T-helper 2 cell treated with Interferon-gamma antibody and Interleukin-4, amounts not matched to agents 5 μg/mL and 100 μg/mL, for 36 hours (primary cell): ENCODE results near the gene FAM90A1.
"Not testable (repeated sequence)": the region's sequence is repeated elsewhere in the genome, so short reads cannot be mapped to it uniquely, and the experiment has no call there.

Experiments
- DNase-seq: peaks from one replicate; pipeline ENCODE4 v3.0.0; 2021; ENCODE audit warnings: low spot score
- H3K27ac Mint-ChIP-seq: one replicate; pipeline ENCODE4 v1.8.0; 2021; ENCODE audit warnings: mild to moderate bottlenecking, mixed read lengths
- H3K27me3 Mint-ChIP-seq: one replicate; pipeline ENCODE4 v1.8.0; 2021; ENCODE audit warnings: low read depth, mixed read lengths
- H3K36me3 Mint-ChIP-seq: one replicate; pipeline ENCODE4 v1.8.0; 2021; ENCODE audit warnings: low read depth, mixed read lengths
- H3K4me1 Mint-ChIP-seq: one replicate; pipeline ENCODE4 v1.8.0; 2021; ENCODE audit warnings: low read depth, mixed read lengths
- H3K4me3 Mint-ChIP-seq: one replicate; pipeline ENCODE4 v1.8.0; 2022; ENCODE audit warnings: mild to moderate bottlenecking, moderate library complexity, mixed read lengths
- H3K9me3 Mint-ChIP-seq: one replicate; pipeline ENCODE4 v1.8.0; 2021; ENCODE audit warnings: mixed read lengths

Gene FAM90A1

GRCh38 chr12:8241917-8242621 is 14.7 kb upstream of the FAM90A1 start:
- peak overlapping the region; percentile 63 for H3K27ac Mint-ChIP-seq
- not testable (repeated sequence) for H3K4me1 Mint-ChIP-seq, H3K36me3 Mint-ChIP-seq, H3K9me3 Mint-ChIP-seq
- peaks cover 12% of the 10 kb centered on the region for H3K27me3 Mint-ChIP-seq
- peak overlapping the region; percentile 93 for H3K4me3 Mint-ChIP-seq
- DNase-seq, result peak; percentile 18

GRCh38 chr12:8240340-8241114 is 13.1 kb upstream of the FAM90A1 start:
- not testable (repeated sequence) for H3K4me3 Mint-ChIP-seq, H3K27me3 Mint-ChIP-seq

GRCh38 chr12:8237031-8237430 is 9.6 kb upstream of the FAM90A1 start:
- not testable (repeated sequence) for H3K4me3 Mint-ChIP-seq, H3K4me1 Mint-ChIP-seq, DNase-seq, H3K27ac Mint-ChIP-seq, H3K9me3 Mint-ChIP-seq, H3K36me3 Mint-ChIP-seq, H3K27me3 Mint-ChIP-seq

More at GRCh38 chr12:8240340-8241114, 13.1 kb upstream of the FAM90A1 start:
- not testable (repeated sequence) for H3K9me3 Mint-ChIP-seq, H3K36me3 Mint-ChIP-seq, H3K27ac Mint-ChIP-seq, H3K4me1 Mint-ChIP-seq, DNase-seq

GRCh38 chr12:8235316-8236157 is 8.1 kb upstream of the FAM90A1 start:
- not testable (repeated sequence) for H3K27ac Mint-ChIP-seq, DNase-seq, H3K27me3 Mint-ChIP-seq, H3K4me1 Mint-ChIP-seq, H3K9me3 Mint-ChIP-seq, H3K36me3 Mint-ChIP-seq, H3K4me3 Mint-ChIP-seq

- H3K4me1 Mint-ChIP-seq, H3K27me3 Mint-ChIP-seq, H3K4me3 Mint-ChIP-seq, H3K27ac Mint-ChIP-seq, H3K9me3 Mint-ChIP-seq, DNase-seq, H3K36me3 Mint-ChIP-seq: not testable (repeated sequence)
Measured at GRCh38 chr12:8234746-8235145, 7.3 kb upstream of the FAM90A1 start.

GRCh38 chr12:8233935-8234495 is 6.6 kb upstream of the FAM90A1 start:
- H3K27ac Mint-ChIP-seq, H3K36me3 Mint-ChIP-seq, H3K4me3 Mint-ChIP-seq, H3K9me3 Mint-ChIP-seq, H3K27me3 Mint-ChIP-seq, DNase-seq, H3K4me1 Mint-ChIP-seq: not testable (repeated sequence)

- not testable (repeated sequence) for H3K4me1 Mint-ChIP-seq, DNase-seq, H3K4me3 Mint-ChIP-seq, H3K27ac Mint-ChIP-seq, H3K36me3 Mint-ChIP-seq, H3K9me3 Mint-ChIP-seq, H3K27me3 Mint-ChIP-seq
Measured at GRCh38 chr12:8233300-8233855, 6.0 kb upstream of the FAM90A1 start.

GRCh38 chr12:8231666-8232608 is 4.5 kb upstream of the FAM90A1 start:
- DNase-seq, result peak; percentile 65
- not testable (repeated sequence) for H3K9me3 Mint-ChIP-seq, H3K27me3 Mint-ChIP-seq, H3K36me3 Mint-ChIP-seq, H3K27ac Mint-ChIP-seq, H3K4me1 Mint-ChIP-seq, H3K4me3 Mint-ChIP-seq

- H3K9me3 Mint-ChIP-seq, H3K27me3 Mint-ChIP-seq, H3K4me1 Mint-ChIP-seq, H3K27ac Mint-ChIP-seq, H3K4me3 Mint-ChIP-seq, DNase-seq, H3K36me3 Mint-ChIP-seq: not testable (repeated sequence)
Measured at GRCh38 chr12:8231049-8231448, 3.6 kb upstream of the FAM90A1 start.

GRCh38 chr12:8229486-8229885 is 2.1 kb upstream of the FAM90A1 start:
- DNase-seq, H3K27ac Mint-ChIP-seq, H3K36me3 Mint-ChIP-seq, H3K27me3 Mint-ChIP-seq, H3K4me1 Mint-ChIP-seq, H3K9me3 Mint-ChIP-seq, H3K4me3 Mint-ChIP-seq: not testable (repeated sequence)

- DNase-seq, H3K9me3 Mint-ChIP-seq, H3K27me3 Mint-ChIP-seq, H3K27ac Mint-ChIP-seq, H3K36me3 Mint-ChIP-seq, H3K4me1 Mint-ChIP-seq: not testable (repeated sequence)
- H3K4me3 Mint-ChIP-seq, result peak overlapping the region; percentile 53
Measured at GRCh38 chr12:8228607-8229006, 1.2 kb upstream of the FAM90A1 start.

GRCh38 chr12:8227732-8228077 is 287 bp upstream of the FAM90A1 start:
- not testable (repeated sequence) for H3K27me3 Mint-ChIP-seq, H3K4me1 Mint-ChIP-seq, DNase-seq, H3K9me3 Mint-ChIP-seq, H3K36me3 Mint-ChIP-seq
- H3K27ac Mint-ChIP-seq, result peak overlapping the region; percentile 26
- peak overlapping the region; percentile 53 for H3K4me3 Mint-ChIP-seq

- H3K4me1 Mint-ChIP-seq, result peaks cover 4% of the 10 kb centered on the region
- no peak for DNase-seq
- no peak overlapping the region for H3K27ac Mint-ChIP-seq
- no peak overlapping the region for H3K4me3 Mint-ChIP-seq
- H3K36me3 Mint-ChIP-seq, result no peaks in the 10 kb centered on the region
- no peaks in the 10 kb centered on the region for H3K9me3 Mint-ChIP-seq
- no peaks in the 10 kb centered on the region for H3K27me3 Mint-ChIP-seq
Measured at GRCh38 chr12:8226355-8226754, 1.1 kb downstream of the FAM90A1 start.
